HG02938 (cell line): Measurements from ENCODE around the gene TAOK2.

Experiments used
- ATAC-seq: cut with Tn5 transposase; IDR thresholded peaks from one replicate; pipeline ENCODE4 v1.9.1; 2021; ENCODE audit warnings: mild to moderate bottlenecking, moderate library complexity; ENCODE audit not compliant: unreplicated experiment

TAOK2 gene

GRCh38 chr16:29962344-29962994, 11.2 kb upstream of the TAOK2 start:
- no peak for ATAC-seq

GRCh38 chr16:29963021-29963743, 10.5 kb upstream of the TAOK2 start:
- no peak for ATAC-seq

- no peak for ATAC-seq
Measured at GRCh38 chr16:29968205-29968604, 5.5 kb upstream of the TAOK2 start.

GRCh38 chr16:29971304-29971703, 2.4 kb upstream of the TAOK2 start:
- no peak for ATAC-seq

- no peak for ATAC-seq
Measured at GRCh38 chr16:29972500-29972899, 1.2 kb upstream of the TAOK2 start.

- ATAC-seq, result no peak
Measured at GRCh38 chr16:29972992-29973383, 680 bp upstream of the TAOK2 start.

GRCh38 chr16:29974291-29975133, 844 bp downstream of the TAOK2 start:
- ATAC-seq, result no peak

GRCh38 chr16:29975134-29975538, 1.5 kb downstream of the TAOK2 start:
- no peak for ATAC-seq

GRCh38 chr16:29975811-29976511, 2.3 kb downstream of the TAOK2 start:
- ATAC-seq, result no peak

- ATAC-seq, result no peak
Measured at GRCh38 chr16:29977063-29977825, 3.6 kb downstream of the TAOK2 start.

- no peak for ATAC-seq
Measured at GRCh38 chr16:29978081-29978480, 4.4 kb downstream of the TAOK2 start.

GRCh38 chr16:29978564-29979270, 5.0 kb downstream of the TAOK2 start:
- ATAC-seq, result no peak

- ATAC-seq, result no peak
Measured at GRCh38 chr16:29982560-29983419, 9.1 kb downstream of the TAOK2 start.

GRCh38 chr16:29983420-29984136, 9.9 kb downstream of the TAOK2 start:
- ATAC-seq, result no peak

GRCh38 chr16:29984137-29984763, 10.6 kb downstream of the TAOK2 start:
- ATAC-seq, result no peak

- no peak for ATAC-seq
Measured at GRCh38 chr16:29984764-29985147, 11.1 kb downstream of the TAOK2 start.

GRCh38 chr16:29985271-29985811, 11.7 kb downstream of the TAOK2 start:
- ATAC-seq, result no peak
